Activated CD4-positive, alpha-beta T cell treated with anti-CD3 and anti-CD28 coated beads, Interleukin-2, amount 50 U/mL, for 1 hour (primary cell): ENCODE results near the gene TMEM238.

Experiments used
- DNase-seq: peaks from one replicate; pipeline ENCODE4 v3.0.0-alpha.2; 2020

Gene TMEM238

DNA sequence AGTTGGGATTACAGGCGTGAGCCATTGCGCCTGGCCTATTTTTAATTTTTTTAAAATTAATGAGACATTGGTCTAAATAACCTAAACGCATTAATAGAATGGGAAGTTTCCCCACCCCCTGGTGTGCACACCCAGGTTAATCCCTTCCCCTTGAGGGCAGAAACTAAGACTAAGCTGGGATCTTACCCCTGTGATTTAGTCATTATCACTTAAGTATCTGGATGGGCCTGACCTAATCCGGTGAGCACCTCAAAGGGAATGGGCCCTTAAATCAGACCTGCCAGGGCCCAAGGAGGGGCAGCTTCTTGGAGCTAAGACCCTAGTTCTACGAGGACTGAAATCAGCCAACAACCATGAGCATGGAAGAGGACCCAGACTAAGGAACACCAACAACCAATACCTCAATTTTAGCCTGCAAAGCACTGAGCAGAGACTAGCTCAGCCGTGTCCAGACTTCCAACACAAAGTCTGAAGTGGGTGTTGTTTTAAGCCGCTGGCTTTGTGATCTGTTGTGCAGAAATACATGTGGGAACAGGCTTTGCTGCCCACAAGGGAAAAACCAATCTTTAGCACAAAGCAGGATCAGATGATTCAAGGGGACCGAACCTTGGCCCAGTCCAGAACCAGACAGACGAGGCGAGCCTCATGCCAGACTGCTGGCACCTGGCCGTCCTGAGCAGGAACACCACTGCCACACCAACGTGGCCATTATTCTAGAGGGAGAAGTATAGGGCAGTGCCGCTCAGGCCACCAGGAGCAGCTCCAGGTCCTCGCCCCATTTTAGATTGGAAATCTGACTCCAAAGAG lies 16.4 kb upstream of the TMEM238 start:
- DNase-seq, result no peak

- DNase-seq, result no peak
Observed at GRCh38 chr19:55398200-55398925, 14.3 kb upstream of the TMEM238 start.

DNA sequence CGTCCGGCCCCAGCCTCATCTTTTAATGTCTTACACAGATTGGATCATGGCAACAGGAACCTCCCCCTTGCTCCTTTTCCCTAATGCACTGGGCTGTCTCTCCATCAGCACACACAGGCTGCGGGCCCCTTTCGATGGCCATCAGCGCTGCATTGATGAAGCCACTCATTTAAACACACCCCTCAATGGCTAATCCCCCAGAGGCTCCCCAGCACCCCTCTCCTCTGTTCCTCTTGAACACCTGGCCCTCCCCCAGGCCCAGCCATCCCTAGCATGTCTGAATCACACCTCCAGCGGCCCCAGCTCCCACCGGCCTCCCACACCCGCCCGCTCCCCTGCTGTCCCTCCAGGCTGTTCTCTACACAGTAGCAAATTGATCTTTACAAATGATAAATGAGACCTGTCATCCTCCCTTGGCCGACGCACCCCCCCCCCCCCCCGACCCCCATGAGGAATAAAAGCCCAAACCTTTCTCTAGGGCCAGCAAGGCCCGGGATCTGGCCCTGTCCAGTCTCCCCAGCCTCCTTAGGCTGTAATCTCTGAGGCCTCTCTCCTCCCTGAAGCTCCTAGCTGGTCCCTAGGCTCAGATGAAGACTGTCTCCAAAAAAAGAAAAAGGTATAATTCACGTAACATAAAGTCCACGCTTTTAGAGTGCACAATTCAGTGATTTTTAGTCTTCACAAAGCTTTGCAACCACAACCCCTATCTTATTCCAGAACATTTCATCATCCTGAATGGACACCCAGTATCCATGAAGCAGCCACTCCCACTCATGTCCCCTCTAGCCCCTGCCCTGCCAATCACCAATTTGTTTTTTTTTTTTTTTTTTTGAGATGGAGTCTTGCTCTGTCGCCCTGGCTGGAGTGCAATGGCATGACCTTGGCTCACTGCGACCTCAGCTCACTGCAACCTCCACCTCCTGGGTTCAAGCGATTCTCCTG lies 9.0 kb upstream of the TMEM238 start:
- DNase-seq, result no peak

- DNase-seq, result no peak
Observed at GRCh38 chr19:55391702-55392615, 7.9 kb upstream of the TMEM238 start.

GRCh38 chr19:55391191-55391670 lies 7.1 kb upstream of the TMEM238 start:
- DNase-seq, result no peak

DNA sequence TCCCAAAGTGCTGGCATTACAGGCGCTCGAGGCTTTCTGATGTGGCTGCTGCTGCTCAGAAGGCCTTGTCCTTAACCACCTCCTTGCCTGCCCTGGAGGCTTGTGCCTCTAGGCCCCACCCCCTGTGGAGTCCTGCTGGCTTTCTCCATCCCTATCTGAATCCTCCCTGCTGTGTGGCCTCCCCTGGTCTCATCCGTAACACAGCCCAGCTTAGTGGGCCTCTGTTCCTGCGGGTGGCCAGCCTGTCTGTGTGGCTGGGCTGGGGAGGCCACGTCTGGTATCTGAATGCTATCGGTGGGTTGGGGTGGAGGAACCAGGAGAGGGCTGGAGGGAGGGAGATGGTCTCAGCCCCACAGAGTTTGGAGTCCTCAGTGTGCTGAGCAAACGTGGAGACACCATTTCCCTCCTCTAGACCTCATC lies 6.4 kb upstream of the TMEM238 start:
- no peak for DNase-seq

- DNase-seq, result no peak
Observed at GRCh38 chr19:55389386-55390317, 5.6 kb upstream of the TMEM238 start.

DNA sequence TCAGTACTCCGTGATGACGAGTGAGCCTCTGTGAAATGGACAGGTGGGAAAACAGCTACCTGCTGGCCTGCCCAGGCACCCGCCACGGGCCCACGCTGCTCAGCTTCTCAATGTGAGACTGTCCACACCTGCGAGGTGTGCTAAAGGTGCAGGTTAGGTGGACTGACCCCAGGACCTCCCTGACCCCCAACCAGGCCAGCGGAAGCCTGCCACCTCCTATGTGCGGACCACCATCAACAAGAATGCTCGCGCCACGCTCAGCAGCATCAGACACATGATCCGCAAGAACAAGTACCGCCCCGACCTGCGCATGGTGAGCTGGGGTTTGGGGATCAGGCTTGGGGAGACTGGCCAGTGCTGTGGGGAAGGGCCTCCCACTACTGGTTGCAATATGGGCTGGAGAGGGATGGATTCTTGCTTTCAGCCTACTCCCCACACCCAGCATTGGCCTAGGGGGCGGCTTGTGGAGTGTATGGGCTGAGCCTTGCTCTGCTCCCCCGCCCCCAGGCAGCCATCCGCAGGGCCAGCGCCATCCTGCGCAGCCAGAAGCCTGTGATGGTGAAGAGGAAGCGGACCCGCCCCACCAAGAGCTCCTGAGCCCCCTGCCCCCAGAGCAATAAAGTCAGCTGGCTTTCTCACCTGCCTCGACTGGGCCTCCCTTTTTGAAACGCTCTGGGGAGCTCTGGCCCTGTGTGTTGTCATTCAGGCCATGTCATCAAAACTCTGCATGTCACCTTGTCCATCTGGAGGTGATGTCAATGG lies 3.8 kb upstream of the TMEM238 start:
- no peak for DNase-seq

- DNase-seq, result no peak
Observed at GRCh38 chr19:55386493-55386971, 2.4 kb upstream of the TMEM238 start.

DNA sequence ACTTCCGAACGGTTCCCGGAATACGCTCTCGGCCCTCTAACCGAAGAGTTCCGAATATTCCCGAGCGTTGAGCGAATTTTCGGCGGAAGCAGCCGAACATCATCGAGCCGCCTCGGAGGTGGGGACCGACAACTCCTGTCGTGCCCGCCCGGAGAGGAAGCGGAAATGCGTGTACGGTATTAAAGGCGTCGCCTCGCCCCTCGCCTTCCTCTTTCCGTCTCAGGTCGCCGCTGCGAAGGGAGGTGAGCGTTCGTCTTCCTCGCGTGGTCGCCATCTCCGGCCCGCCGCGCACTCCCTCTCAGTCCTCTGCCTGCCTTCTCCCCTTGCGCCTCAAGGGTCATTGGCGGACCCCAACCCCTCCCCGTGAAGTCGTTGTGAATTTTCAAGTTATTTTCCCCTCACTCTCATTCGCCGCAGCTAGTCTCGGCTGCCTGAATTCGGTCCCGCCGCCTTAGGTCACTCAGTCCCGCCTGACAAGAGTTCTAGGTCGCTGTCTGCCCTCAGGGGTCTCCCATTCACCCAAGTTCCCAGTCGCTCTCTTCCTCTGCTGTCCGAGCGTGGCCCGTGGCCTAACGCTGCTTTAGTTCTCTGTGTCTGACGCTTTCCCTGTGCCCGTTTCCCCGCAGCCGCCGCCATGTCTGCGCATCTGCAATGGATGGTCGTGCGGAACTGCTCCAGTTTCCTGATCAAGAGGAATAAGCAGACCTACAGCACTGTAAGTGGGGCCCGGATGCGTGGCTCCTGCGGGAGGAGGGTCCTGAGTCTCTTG lies 1.8 kb upstream of the TMEM238 start, which contains the start of gene RPL28:
TSS of gene RPL28 (plus strand) at position 209 of the 769 bp plus-strand sequence. CDS start at position 635, 426 bp downstream.
- peak; percentile 98 for DNase-seq

- peak; percentile 95 for DNase-seq
Observed at GRCh38 chr19:55384920-55385723, 1.0 kb upstream of the TMEM238 start.

DNA sequence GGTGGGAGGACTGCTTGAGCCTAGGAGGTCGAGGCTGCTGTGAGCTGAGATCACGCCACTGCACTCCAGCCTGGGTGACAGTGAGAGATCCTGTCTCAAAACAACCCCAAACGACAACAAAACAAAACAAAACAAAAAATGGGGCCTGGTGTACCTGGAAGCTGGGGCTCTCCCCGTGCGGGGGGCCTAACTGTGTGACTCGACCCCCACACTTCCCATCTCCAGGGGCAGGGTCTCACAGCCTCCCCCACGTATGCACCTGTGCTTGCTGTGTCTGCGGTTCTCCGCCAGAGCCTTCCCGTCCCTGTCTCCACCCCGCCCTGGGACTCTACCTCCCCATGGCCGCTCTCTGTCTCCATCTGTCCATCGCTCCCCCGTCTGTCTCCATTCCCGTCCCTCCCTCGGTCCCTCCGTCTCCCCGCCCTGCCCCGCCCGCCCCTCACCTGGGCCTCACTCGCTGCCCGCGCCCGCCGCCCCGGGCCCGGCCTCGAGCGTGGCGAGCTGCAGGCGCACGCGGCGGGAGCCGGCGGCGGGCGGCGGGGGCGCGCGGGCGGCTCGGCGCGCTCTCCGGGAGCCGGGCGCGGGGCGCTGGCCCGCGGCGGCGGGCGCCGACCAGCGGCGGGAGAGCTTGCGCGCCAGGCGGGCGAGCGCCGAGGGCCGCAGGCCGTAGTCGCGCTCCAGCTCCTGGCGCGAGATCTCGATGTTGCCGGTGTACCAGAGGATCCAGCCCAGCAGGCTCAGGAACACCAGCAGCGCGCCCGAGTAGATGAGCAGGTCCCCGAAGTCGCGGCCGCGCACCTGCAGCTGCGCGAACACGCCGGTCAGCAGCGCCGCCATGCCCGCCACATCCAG lies 587 bp downstream of the TMEM238 start:
- peak; percentile 43 for DNase-seq

- DNase-seq, result no peak
Observed at GRCh38 chr19:55382522-55383054, 1.5 kb downstream of the TMEM238 start.

- DNase-seq, result no peak
Observed at GRCh38 chr19:55382013-55382412, 2.1 kb downstream of the TMEM238 start.

- no peak for DNase-seq
Observed at GRCh38 chr19:55379174-55379573, 4.9 kb downstream of the TMEM238 start.

- DNase-seq, result no peak
Observed at GRCh38 chr19:55377356-55378131, 6.5 kb downstream of the TMEM238 start.
